GM19193 (cell line): ENCODE results near the gene BDKRB2.

Source experiments
- POLR2A ChIP-seq: IDR thresholded peaks from 4 replicates; pipeline ENCODE4 v1.6.1; 2011; ENCODE audit not compliant: insufficient read depth, insufficient read length; ENCODE audit errors: extremely low read depth

Gene BDKRB2

GRCh38 chr14:96203116-96203515 lies 1.5 kb upstream of the BDKRB2 start:
- TF ChIP-seq POLR2A = no peak

DNA sequence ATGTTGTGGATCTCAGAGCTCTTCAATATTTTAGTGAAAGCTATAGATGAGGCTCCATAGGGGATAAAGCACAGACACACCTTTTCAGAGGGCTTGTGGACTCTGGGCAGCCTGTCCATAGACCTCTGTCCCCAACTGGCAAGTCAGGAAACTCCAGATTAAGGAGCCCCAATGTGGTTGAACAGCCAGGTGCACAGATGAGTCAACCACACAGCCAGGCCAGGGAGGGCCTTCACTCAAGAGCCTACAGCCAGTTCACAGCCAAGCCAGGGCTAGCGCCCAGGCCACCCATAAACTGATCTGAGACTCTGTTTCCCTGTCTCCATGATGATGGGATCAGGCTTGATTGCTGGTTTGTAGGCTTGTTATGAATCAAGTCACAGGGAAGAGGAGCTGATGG lies 1.0 kb upstream of the BDKRB2 start:
- no peak for TF ChIP-seq POLR2A

DNA sequence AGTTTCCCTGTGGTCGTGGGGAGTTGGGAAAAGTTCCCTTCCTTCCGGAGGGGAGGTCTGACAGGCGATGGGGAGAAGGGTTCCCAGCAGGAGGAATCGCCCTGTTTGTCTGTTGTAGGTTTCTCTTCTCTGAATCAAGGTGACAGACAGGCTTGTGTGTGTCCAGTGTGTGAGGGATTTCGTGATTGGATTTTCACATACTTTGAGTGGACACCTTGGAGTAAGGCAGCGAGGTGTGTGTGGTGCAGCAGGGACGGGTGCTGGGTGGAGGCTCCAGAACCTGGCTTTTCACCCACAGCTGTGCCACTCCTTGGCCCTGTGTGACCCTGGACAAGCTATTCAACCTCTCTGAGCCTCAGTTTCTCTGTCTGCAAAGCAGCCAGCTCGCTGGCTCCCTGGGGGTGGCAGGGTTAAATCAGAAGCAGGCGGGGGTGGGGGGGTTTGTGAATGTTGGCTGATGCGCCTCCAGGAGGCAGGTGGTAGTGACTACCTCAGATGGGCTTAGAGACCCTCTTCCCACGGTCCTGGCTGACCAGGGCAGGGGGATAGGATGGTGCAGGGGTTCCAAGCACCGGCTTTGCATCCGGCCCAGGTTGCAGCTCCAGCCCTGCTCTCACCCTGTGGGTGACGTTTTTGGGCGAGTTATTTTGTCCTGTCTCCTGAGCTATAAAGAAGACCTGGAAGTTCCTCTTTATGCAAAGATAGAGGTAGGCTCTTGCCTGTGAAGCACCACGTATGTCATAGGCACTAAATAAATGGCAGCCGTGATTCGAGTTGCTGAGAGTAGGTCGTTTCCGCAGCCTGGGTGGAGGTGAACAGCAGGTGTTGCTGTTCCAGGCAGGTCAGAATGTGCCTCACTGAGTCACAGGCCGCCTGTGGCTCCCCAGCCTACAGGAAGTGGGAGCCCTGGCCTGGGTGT lies 679 bp downstream of the BDKRB2 start:
- no peak for TF ChIP-seq POLR2A

- no peak for TF ChIP-seq POLR2A
These were observed 1.3 kb downstream of the BDKRB2 start for GRCh38 chr14:96205978-96206360.

GRCh38 chr14:96206461-96206860 lies 1.8 kb downstream of the BDKRB2 start:
- TF ChIP-seq POLR2A = no peak

DNA sequence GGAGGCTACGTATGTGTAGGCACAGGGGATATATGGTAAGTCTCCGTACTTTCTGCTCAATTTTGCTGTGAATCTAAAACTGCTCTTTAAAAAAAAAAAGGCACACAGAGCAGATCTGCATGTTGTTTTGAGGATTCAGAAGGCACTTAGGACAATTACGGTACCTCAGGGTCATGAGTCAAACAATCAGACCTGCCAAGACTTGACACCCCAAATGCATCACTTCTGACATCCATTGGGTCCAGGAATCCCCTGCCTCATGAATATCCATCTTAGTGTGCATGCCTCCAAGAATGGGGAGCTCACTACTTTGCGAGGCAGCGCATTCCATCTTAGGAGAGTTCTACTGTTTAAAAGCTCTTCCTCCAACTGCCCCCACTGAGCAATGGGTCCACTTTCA lies 3.0 kb downstream of the BDKRB2 start:
- no peak for TF ChIP-seq POLR2A

- no peak for TF ChIP-seq POLR2A
These were observed 4.1 kb downstream of the BDKRB2 start for GRCh38 chr14:96208739-96209138.

GRCh38 chr14:96212140-96212539 lies 7.5 kb downstream of the BDKRB2 start:
- TF ChIP-seq POLR2A = no peak

GRCh38 chr14:96212896-96213295 lies 8.3 kb downstream of the BDKRB2 start:
- no peak for TF ChIP-seq POLR2A

- TF ChIP-seq POLR2A = no peak
These were observed 9.3 kb downstream of the BDKRB2 start for GRCh38 chr14:96213871-96214465.

DNA sequence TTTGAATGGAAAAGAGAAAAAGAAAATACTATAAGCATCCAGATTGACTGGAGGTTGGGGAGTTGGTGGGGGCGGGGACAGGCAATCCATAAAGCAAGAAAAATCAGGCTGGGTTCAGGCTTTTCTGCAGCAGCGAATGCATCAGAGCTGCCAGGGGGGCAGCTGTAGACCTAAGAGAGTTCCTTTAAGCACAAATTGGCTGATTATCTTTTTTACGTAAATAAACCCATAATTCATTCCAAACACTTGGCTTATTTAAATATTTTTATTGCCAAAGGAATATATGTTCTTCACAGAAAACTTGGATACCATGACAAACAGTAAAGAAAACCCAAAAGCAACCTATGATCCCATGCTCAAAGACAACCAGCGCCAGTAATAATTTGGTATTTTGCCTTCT lies 10.2 kb downstream of the BDKRB2 start:
- TF ChIP-seq POLR2A = no peak

DNA sequence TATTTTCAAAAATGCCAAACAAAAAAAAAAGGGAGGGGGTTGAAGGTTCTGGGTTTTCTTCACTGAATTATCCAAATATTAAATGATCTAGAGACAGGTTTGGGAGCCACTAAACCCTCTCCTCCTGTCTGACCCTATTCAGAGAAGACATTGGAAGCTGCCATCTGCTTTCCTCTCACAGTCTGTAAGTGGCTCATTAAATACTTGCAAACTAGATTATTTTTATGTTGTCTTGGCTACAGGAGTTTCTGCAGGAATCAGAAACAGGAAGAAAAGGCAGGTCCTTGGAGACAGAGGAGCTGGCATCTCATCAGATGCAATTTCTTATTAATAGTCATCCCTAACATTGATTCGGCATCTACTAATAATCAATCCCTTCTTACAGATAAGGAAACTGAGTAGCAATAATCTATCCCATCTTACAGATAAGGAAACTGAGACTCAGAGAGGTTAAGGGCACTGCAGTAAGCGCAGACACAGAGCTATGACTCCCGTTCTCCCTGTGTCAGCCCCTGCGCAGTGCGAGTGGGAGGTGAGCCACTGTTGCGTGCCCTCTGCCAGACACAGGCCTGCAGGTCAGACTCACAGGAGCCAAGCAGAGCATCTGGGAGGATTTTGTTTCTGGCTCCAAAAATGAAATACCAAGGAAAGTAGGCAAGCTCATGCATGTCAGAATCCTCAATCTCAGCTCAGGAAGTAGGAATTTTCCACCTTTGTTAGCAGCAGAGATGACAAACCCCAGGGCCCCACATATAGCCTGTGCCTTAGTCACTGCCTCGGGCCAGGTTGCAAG lies 11.0 kb downstream of the BDKRB2 start:
- no peak for TF ChIP-seq POLR2A

GRCh38 chr14:96216627-96217026 lies 12.0 kb downstream of the BDKRB2 start:
- no peak for TF ChIP-seq POLR2A

GRCh38 chr14:96217376-96217913 lies 12.8 kb downstream of the BDKRB2 start:
- TF ChIP-seq POLR2A = no peak

GRCh38 chr14:96221109-96221650 lies 16.5 kb downstream of the BDKRB2 start:
- no peak for TF ChIP-seq POLR2A

GRCh38 chr14:96221841-96222240 lies 17.2 kb downstream of the BDKRB2 start:
- TF ChIP-seq POLR2A = no peak
